Body of pancreas (tissue), 4 donors: ENCODE results near the gene CHD6. TPM values are rescaled to one million over a fixed set of nuclear protein-coding genes. Genes with fewer than 3 reads are reported as not detected.

Experiments
- ATAC-seq: fragments of 150-250 bp; one replicate; pipeline ENCODE4 v1.9.1; 2016
- DNase-seq, 4 donors: peaks; one replicate each; pipeline ENCODE4 v3.0.0-alpha.2; 2019
- H3K27ac ChIP-seq, 4 donors: fragments of 200-600 bp; sonication (generic); 1 replicate in 3 of 4; 2 replicates in 1 of 4; pipeline versions ENCODE4 v1.5.1 to v1.6.1; 2016 to 2019; ENCODE audit warnings: mild to moderate bottlenecking in 1 of 4, mixed read lengths in 1 of 4, moderate library complexity in 1 of 4
- H3K27me3 ChIP-seq, 2 donors: fragments of 200-600 bp; sonication (generic); one replicate each; pipeline ENCODE4 v1.6.0; 2016; ENCODE audit warnings: mild to moderate bottlenecking in 1 of 2
- H3K36me3 ChIP-seq, 2 donors: fragments of 200-600 bp; sonication (generic); replicated peaks in 1 of 2; 2 replicates each; pipeline ENCODE4 v1.5.1; 2016; ENCODE audit warnings: low read depth in 2 of 2; ENCODE audit not compliant: insufficient read depth in 1 of 2
- H3K4me1 ChIP-seq: fragments of 200-600 bp; sonication (generic); one replicate; pipeline ENCODE4 v1.6.0; 2016
- H3K4me3 ChIP-seq, 2 donors: fragments of 200-600 bp; sonication (generic); 1 replicate in 1 of 2; 2 replicates in 1 of 2; pipeline ENCODE4 v1.5.1; 2016 to 2019
- H3K9me3 ChIP-seq, 3 donors: fragments of 200-600 bp; sonication (generic); 1 replicate in 2 of 3; 2 replicates in 1 of 3; pipeline ENCODE4 v1.5.1; 2016
- POLR2A ChIP-seq, 3 donors: fragments of 450-650 bp; IDR thresholded peaks; one replicate each; pipeline ENCODE4 v1.6.1; 2016; ENCODE audit warnings: antibody characterized with exemption in 3 of 3, mild to moderate bottlenecking in 2 of 3
- WGBS, 2 donors: methylation state at CpG; one replicate each; pipeline ENCODE4 v1.1.5; 2017; 5-methylcytosine and 5-hydroxymethylcytosine counted together
- intact Hi-C: fragments of 100-400 bp; cut with DNase I; formaldehyde crosslinking; loops from one replicate; pipeline ENCODE4 v1.15.1; 2023
- total RNA-seq, 2 donors: library from RNA; depleted of rRNA; stranded (reverse); fragments of >200 nt; gene quantifications; one replicate each; pipeline ENCODE4 v1.1.0, GENCODE V29; 2016
- TF ChIP-seq, protein P1 (sequence below), 7 experiments: fragments of 450-650 bp in 4 of 7; fragments of 200-600 bp in 3 of 7; sonication (generic) in 3 of 7; IDR thresholded peaks; one replicate each; pipeline ENCODE4 v1.5.1; 2016 to 2019; ENCODE audit warnings: antibody characterized with exemption in 7 of 7

CHD6 gene
- total RNA-seq, 2 donors from 2014 or later, result 21.8 to 43.5 TPM

DNA sequence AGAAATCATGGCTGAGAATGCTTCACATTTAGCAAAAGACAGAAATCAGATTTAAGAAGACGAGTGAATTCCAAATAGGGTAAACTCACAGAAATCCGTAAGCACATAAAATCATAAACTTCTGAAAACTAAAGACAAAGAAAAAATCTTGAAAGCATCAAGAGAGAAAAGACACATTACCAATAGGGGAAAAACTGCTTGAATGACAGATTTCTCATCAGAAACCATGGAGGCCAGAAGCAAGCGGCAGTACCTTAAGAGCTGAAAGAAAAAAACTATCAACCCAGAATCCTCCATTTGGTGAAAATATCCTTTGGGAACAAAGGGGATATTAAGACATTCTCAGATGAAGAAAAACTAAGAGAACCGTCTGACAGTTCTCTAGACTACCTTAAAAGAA, 185.0 kb downstream of the CHD6 start:
- Histone ChIP-seq H3K27ac (no peak overlapping the region), H3K9me3 (no peaks in the 10 kb centered on the region), H3K4me3 (no peak overlapping the region), H3K36me3 (peaks cover 0 to 2% of the 10 kb centered on the region in 2 donors), H3K4me1 (no peaks in the 10 kb centered on the region), H3K27me3 (no peaks in the 10 kb centered on the region)
- no peak for DNase-seq
- intact Hi-C loops, result no loop called here
- WGBS, 2 donors, result 81 to 98% methylated on average over 4 of the region's 4 CpGs
- no peak for TF ChIP-seq POLR2A (IDR thresholded peaks at IDR 0.05)
- TF ChIP-seq, protein P1, sequence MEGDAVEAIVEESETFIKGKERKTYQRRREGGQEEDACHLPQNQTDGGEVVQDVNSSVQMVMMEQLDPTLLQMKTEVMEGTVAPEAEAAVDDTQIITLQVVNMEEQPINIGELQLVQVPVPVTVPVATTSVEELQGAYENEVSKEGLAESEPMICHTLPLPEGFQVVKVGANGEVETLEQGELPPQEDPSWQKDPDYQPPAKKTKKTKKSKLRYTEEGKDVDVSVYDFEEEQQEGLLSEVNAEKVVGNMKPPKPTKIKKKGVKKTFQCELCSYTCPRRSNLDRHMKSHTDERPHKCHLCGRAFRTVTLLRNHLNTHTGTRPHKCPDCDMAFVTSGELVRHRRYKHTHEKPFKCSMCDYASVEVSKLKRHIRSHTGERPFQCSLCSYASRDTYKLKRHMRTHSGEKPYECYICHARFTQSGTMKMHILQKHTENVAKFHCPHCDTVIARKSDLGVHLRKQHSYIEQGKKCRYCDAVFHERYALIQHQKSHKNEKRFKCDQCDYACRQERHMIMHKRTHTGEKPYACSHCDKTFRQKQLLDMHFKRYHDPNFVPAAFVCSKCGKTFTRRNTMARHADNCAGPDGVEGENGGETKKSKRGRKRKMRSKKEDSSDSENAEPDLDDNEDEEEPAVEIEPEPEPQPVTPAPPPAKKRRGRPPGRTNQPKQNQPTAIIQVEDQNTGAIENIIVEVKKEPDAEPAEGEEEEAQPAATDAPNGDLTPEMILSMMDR (IDR thresholded peaks at IDR 0.05), result no peak
- ATAC-seq, result no peak

DNA sequence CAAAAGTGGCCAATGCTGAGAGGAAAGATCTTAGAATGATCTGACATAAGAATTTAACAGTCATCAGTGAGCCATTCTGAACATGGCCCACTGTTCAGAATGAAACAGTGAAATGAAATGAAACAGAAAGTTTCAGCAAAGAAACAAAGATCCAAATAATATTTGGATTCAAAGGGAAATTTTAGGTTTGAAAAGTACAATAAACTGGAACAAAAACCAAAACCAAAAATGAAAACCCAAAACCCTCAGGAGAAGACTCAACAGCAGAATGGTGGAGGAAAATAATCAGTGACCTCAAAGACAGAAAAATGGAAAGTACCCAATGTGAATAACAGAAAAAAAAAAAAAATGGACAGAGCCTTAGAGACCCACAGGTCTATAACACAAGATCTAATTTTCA, 185.4 kb downstream of the CHD6 start:
- no peak for DNase-seq
- intact Hi-C loops, result no loop called here
- Histone ChIP-seq H3K27ac (no peak overlapping the region), H3K36me3 (peaks cover 0 to 2% of the 10 kb centered on the region in 2 donors), H3K4me1 (no peaks in the 10 kb centered on the region), H3K9me3 (no peaks in the 10 kb centered on the region), H3K4me3 (no peak overlapping the region), H3K27me3 (no peaks in the 10 kb centered on the region)
- ATAC-seq, result no peak
- TF ChIP-seq, protein P1 (IDR thresholded peaks at IDR 0.05), result no peak
- no peak for TF ChIP-seq POLR2A (IDR thresholded peaks at IDR 0.05)

- H3K4me3 ChIP-seq, result no peak overlapping the region
- H3K27me3 ChIP-seq, result no peaks in the 10 kb centered on the region
- no peak for TF ChIP-seq POLR2A (IDR thresholded peaks at IDR 0.05)
- TF ChIP-seq, protein P1 (IDR thresholded peaks at IDR 0.05), result no peak
- H3K27ac ChIP-seq, result no peak overlapping the region
- intact Hi-C loops, result no loop called here
- DNase-seq (no peak), ATAC-seq (no peak)
- no peaks in the 10 kb centered on the region for H3K9me3 ChIP-seq
- H3K4me1 ChIP-seq, result no peaks in the 10 kb centered on the region
- peaks cover 0 to 3% of the 10 kb centered on the region in 2 donors for H3K36me3 ChIP-seq
- WGBS, 2 donors, result 74% methylated on average over 3 of the region's 3 CpGs
Measured at GRCh38 chr20:41428285-41428684, 189.9 kb downstream of the CHD6 start.

- H3K9me3 ChIP-seq, result no peaks in the 10 kb centered on the region
- peaks cover 0 to 3% of the 10 kb centered on the region in 2 donors for H3K36me3 ChIP-seq
- no peak overlapping the region for H3K4me3 ChIP-seq
- intact Hi-C loops, result no loop called here
- no peak for DNase-seq
- TF ChIP-seq POLR2A (IDR thresholded peaks at IDR 0.05), result no peak
- TF ChIP-seq, protein P1 (IDR thresholded peaks at IDR 0.05), result no peak
- 43 to 96% methylated on average over 1 of the region's 1 CpG for WGBS, 2 donors
- H3K4me1 ChIP-seq, result no peaks in the 10 kb centered on the region
- no peaks in the 10 kb centered on the region for H3K27me3 ChIP-seq
- H3K27ac ChIP-seq, result no peak overlapping the region
- ATAC-seq, result no peak
Measured at GRCh38 chr20:41427833-41428232, 190.3 kb downstream of the CHD6 start.

DNA sequence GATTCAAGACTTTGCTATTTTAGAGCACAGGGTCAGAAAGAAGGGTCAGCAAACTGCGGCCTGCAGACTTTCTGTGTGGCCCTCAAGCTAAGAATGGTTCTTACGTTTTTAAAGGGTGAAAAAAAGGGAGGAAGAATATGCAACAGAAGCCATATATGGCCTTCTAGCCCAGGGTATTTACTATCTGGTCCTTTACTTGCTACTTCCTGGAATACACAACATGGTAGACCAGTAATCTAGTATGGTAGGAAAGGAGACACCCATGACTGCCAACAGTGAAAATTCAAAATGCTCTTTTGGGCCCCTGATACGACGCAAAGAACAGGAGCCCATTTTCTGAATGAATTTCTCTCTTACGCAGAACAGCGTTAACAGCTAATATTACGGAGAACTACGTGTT, 191.2 kb downstream of the CHD6 start:
- Histone ChIP-seq H3K36me3 (peaks cover 0 to 3% of the 10 kb centered on the region in 2 donors), H3K4me1 (no peaks in the 10 kb centered on the region), H3K4me3 (no peak overlapping the region), H3K9me3 (no peaks in the 10 kb centered on the region), H3K27ac (no peak overlapping the region), H3K27me3 (no peaks in the 10 kb centered on the region)
- intact Hi-C loops, result no loop called here
- WGBS, 2 donors, result 91 to 94% methylated on average over 8 of the region's 8 CpGs
- TF ChIP-seq, protein P1 (IDR thresholded peaks at IDR 0.05), result no peak
- TF ChIP-seq POLR2A (IDR thresholded peaks at IDR 0.05), result no peak
- no peak for DNase-seq
- ATAC-seq, result no peak
